PC-9 (cell line): Measurements from ENCODE around the gene TPST2.

Experiments used
- CTCF ChIP-seq: fragments of 200-600 bp; sonication (generic); conservative IDR thresholded peaks from 2 replicates; pipeline ENCODE4 v1.6.1; 2017; ENCODE audit warnings: mixed run types, antibody characterized with exemption, mild to moderate bottlenecking, moderate library complexity
- EZH2 ChIP-seq: fragments of 200-600 bp; sonication (generic); IDR thresholded peaks from 2 replicates; pipeline ENCODE4 v1.8.0; 2017; ENCODE audit warnings: antibody characterized with exemption, low read depth

GRCh38 chr22:26548303-26548702, 41.6 kb downstream of the TPST2 start:
- TF ChIP-seq CTCF: no peak
- TF ChIP-seq EZH2: no peak
